GM21360 (cell line): ENCODE data around the gene OSBPL6.
"Not testable (repeated sequence)": the region's sequence is repeated elsewhere in the genome, so short reads cannot be mapped to it uniquely, and the experiment has no call there.

Source experiments
- ATAC-seq: cut with Tn5 transposase; IDR thresholded peaks from one replicate; pipeline ENCODE4 v1.9.1; 2021; ENCODE audit warnings: mild to moderate bottlenecking, moderate library complexity; ENCODE audit not compliant: unreplicated experiment

The OSBPL6 gene

GRCh38 chr2:178296394-178297090, 102.2 kb downstream of the OSBPL6 start:
- ATAC-seq: no peak

GRCh38 chr2:178297091-178297411, 102.7 kb downstream of the OSBPL6 start:
- ATAC-seq: no peak

DNA sequence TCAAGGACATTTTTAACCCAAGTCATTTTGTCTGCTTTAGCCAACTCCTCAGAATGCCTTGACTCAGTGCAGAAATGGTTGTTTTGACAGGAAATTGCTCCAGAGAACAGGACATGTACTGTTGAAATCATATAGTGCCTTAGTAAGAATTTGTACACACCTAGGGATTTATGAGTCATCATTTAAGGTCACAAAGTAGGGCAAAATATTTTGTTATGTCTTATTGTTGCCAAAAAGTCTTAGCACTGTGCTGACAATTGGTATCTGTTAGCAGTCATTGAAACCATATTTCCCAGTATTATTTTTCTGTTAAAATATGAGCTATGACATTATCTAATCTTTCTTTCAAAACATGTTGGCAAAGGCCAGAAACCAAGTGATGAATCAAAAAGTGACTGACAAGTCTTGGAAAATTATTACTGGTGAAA, 104.5 kb downstream of the OSBPL6 start:
- ATAC-seq: no peak

DNA sequence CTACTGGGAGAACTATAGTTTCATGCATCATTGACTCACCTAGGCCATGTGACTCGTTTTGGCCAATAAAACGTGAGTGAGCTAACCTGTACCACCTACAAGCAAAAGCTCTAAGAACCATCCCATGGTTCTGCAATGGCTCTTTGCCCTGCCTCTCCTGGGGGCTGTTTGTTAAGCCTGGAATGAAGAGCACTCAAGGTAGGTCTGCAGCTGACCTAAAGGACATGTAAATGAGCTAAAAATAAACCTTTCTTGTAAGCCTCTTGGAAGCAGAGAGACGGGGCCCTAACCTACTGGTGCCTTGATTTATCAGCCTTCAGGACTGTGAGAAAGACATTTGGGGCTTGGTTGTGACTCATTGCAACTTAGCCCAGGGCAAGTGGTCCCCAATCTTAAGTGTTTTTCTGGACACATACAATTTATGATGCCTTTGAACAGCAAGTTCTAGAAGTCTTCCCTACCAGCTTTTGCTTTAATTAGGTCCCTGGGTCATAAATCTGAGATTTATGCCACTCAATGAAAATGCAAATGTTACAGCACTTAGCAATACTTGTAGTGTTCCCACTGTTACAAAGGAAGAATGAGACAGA, 107.4 kb downstream of the OSBPL6 start:
- no peak for ATAC-seq

DNA sequence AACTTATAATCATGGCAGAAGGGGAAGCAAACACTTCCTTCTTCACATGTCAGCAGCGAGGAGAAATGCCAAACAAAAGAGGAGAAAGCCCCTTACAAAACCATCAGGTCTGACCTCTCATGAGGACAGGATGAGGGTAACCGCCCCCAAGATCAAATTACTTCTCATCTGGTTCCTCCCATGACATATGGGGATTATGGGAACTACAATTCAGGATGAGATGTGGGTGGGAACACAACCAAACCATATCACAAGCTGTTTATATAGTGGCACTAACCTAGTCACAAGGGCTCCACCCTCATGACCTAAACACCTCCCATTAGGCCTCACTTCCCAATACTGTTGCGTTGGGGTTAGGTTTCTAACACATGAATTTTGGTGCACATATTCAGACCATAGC, 110.0 kb downstream of the OSBPL6 start:
- no peak for ATAC-seq

GRCh38 chr2:178306352-178307073, 112.2 kb downstream of the OSBPL6 start:
- ATAC-seq: peak; percentile 99

GRCh38 chr2:178307650-178308049, 113.3 kb downstream of the OSBPL6 start:
- ATAC-seq: no peak

- no peak for ATAC-seq
Measured at GRCh38 chr2:178309541-178309940, 115.2 kb downstream of the OSBPL6 start.

DNA sequence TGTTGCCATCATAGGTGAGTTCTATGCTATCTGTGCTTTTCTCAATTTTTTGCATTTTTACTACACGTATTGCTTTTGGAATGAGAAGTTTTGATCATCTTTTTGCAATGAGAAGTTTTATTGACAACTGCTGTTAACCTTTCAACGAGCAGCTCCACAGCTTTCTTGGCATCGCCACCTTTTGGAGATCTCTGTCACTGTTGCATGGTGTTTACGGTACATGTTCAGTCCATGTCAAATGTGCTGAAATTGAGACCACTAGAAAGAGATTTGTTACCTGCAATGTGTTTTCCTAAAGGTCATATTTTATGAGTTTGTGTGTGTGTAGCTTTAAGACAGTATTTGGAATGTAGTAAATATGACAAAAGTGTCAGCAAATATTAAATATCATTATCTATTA, 120.8 kb downstream of the OSBPL6 start:
- ATAC-seq: no peak

DNA sequence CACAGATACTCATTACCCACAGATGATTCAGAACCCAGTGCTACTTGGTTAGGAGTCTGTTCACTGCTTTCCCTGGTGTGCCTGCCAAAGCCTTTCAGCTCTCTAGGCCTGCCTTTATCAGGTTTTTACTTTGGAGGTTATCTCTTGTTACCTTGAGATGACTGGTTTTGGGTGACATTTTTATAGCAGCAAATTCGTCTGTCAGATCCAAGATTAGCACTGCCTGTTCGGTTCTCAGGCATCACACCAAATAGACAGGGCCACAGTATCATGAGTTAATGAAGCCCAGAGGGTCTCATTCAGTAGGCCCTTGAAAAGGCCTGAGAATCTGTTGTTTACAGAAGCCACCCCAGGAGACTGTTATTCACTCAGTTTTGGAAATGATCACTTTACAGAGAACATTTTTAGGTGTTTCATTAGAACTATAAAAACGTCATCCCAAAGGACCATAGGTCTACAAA, 121.2 kb downstream of the OSBPL6 start:
- ATAC-seq: no peak

- no peak for ATAC-seq
Measured at GRCh38 chr2:178317811-178318210, 123.5 kb downstream of the OSBPL6 start.

DNA sequence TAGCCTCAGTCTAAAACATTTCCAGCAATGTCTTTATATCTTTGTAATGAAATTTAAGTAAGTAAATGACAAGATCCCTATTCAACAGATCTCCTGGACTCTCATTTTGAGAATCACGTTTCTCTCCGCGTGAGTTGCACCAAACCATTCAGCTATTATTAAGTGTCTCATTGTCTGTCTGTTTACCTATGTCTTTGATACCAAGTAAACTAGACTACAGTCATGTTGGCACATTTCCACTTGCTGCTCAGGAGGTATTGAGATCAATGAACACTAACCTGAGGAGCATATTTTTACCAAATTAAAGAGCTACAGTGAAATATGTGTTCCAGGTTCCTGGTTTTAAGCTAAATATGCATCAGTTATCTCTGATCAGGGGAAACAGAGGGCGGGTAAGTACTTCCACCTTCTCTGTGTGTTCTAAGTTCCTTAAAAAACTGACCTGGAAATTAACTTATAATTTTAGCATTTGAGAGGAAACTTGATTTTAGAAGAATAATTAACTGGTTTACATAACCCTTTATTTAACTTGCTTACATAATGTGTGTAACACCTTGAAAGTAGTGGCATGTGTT, 125.8 kb downstream of the OSBPL6 start:
- ATAC-seq: no peak

DNA sequence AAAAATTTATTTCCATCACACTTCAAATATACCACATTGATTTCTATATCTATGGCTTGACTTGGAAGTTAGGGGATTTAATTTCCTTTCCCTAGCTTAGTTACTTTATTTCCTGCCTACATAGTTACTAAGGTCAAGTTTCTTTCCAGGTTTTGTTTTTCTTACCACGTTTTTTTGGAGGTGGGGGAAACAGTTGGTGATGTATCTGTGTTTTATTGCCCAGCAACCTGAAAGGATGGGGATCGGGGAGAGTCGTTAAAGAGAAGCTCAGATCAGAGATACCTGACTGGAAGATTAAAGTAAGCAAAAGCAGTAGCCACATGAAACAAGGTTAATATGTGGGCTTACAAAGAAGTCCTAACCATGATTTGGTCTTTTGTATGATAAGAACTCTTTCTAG, 127.8 kb downstream of the OSBPL6 start:
- no peak for ATAC-seq

DNA sequence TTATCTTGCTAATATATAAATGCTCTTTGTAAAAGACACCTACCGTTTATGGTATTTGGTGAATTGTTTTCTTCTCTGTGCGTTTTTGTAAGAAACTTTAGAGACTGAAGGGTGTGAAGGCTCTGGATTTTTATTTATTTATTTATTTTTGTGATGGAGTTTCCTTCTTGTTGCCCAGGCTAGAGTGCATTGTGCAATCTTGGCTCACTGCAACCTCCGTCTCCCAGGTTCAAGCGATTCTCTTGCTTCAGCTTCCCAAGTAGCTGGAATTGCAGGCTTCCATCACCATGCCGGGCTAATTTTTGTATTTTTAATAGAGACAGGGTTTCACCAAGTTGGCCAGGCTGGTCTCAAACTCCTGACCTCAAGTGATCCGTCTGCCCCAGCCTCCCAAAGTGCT, 129.0 kb downstream of the OSBPL6 start:
- ATAC-seq: not testable (repeated sequence)

DNA sequence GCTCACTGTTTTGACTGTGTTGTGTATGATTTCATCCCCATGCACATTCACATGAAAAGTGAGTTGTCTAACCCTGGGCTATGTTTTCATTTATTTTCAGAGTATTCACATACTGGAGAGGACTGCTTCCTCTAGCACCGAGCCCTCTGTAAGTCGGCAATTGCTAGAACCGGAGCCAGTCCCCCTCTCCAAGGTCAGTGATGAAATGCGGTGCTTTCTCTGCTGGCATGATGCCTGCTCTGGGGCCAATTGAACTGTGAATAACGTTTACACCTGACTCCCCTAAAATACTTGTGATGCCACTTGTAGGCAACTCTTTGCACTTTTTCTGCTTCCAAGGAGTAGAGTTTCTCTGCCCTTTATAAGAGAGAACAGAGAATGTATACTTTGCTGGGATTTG, 129.8 kb downstream of the OSBPL6 start:
- no peak for ATAC-seq

GRCh38 chr2:178325268-178325667, 131.0 kb downstream of the OSBPL6 start:
- ATAC-seq: no peak

DNA sequence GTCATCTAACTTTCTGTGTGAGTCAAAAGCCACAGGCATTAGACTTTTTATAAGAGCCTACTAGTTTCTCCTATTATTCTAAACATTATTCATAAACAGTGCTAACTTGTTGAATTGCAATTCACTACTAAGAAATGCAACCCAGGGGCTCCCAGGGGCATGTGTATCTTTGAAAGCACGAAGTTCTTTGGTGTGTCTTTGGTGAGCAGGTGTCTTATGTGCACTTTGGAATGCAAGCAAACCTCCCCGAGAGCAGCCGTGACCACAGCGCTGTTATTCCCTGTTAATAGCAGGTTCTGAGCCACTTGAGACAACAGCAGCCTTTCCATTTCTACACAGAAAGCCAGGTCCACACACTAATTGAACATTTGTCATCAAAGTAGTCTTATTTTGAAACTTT, 133.2 kb downstream of the OSBPL6 start:
- no peak for ATAC-seq

DNA sequence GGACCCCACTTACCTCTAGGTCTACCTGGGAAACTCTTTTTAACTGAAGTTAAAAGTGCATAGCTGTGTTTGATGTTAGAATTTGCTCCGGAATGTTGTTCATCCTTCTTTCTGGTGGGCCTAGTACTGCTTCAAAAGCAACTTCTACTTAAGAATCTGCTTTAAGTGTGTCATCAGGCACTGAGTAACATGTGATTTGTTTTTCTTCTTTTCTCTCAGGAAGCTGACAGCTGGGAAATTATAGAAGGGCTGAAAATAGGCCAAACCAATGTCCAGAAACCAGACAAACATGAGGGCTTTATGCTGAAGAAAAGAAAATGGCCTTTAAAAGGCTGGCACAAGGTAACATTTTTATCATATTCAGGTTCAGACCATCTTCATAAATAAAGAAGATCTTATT, 133.7 kb downstream of the OSBPL6 start:
- ATAC-seq: no peak

DNA sequence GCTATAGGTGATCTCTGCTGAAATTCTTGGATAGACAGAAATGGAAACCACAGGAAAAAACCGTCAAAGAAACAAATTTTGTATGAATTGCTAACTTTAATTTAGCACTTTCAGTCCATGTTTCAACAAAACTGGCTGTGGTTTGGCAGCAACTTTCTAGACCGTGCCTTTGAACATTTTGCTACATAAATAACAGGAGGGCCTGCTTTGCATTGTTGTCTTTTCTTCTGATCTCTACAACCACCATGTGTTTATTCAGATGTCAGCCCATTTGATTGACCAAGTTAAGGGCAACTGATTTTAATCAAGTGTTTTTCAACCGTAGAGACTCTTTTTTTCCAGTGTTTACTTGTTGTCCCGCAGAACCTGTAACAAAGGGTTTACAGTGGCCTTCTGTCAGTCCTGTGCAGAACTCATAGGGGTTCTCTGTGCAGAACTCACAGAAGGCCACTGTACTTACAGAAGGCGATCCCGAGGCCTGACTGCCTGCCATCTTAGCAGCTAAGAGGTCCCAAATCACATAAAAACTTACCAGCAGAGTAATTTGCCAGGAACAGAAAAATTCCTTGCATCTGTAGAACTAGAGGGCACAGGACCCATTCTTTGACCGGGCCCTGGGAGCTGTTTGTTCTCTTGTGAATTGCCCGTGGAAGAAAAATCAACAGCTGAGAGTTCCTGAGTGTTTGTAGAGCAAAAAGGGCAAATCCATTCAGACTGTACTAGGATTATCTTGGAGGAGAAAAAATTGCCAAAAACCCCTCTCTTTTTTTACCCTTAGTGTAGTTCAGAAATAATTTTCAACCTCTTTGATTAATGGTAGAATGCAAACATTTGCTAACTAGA, 136.1 kb downstream of the OSBPL6 start:
- no peak for ATAC-seq

- no peak for ATAC-seq
Measured at GRCh38 chr2:178331474-178332432, 137.4 kb downstream of the OSBPL6 start.
